ENCODE results near the gene KCNMA1. TPM values are rescaled to one million over a fixed set of nuclear protein-coding genes. Genes with fewer than 3 reads are reported as not detected.

KCNMA1 gene
- total RNA-seq, 1 donor from 2014 or later = 87.6 TPM

DNA sequence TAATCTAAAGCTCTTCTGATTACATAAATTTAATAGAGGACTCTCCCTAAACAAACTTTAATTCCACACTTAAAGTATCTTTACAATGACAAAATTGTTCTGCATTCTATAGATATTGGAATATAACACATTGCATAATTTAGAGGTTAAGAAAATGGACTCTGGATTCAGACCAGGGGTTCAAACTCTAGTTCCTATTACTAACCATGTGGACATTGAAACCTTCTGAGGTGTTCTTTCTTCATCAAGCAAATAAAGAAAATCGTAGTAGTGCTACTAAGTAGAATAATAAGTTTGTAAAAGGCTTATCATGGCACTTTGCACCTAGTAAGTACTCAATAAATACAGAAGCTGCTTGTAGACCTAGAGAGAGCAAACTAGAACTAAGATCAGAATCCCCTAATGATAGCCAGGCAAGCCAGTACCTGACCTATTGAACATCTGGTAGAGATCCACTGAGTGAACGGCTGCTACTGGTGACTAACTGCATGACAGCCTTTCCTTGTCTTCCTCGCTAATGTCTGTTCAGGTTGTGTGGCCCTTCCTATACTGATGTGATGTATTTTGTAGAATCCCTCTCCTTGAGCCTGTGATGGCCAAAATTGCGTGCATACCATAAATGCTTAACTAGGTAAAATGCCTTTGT lies 430.3 kb downstream of the KCNMA1 start:
- H3K27ac Mint-ChIP-seq (ENCODE audit: unreplicated experiment) = no peak overlapping the region
- no peak for DNase-seq (ENCODE audit: low spot score)
- TF ChIP-seq, protein P1, sequence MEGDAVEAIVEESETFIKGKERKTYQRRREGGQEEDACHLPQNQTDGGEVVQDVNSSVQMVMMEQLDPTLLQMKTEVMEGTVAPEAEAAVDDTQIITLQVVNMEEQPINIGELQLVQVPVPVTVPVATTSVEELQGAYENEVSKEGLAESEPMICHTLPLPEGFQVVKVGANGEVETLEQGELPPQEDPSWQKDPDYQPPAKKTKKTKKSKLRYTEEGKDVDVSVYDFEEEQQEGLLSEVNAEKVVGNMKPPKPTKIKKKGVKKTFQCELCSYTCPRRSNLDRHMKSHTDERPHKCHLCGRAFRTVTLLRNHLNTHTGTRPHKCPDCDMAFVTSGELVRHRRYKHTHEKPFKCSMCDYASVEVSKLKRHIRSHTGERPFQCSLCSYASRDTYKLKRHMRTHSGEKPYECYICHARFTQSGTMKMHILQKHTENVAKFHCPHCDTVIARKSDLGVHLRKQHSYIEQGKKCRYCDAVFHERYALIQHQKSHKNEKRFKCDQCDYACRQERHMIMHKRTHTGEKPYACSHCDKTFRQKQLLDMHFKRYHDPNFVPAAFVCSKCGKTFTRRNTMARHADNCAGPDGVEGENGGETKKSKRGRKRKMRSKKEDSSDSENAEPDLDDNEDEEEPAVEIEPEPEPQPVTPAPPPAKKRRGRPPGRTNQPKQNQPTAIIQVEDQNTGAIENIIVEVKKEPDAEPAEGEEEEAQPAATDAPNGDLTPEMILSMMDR (IDR thresholded peaks at IDR 0.05) = no peak
- H3K36me3 Mint-ChIP-seq (ENCODE audit: low read depth) = peaks cover 7% of the 10 kb centered on the region
- H3K4me3 Mint-ChIP-seq (ENCODE audit: unreplicated experiment) = no peak overlapping the region
- peaks cover 16% of the 10 kb centered on the region for H3K9me3 Mint-ChIP-seq (ENCODE audit: low read depth)
- no peaks in the 10 kb centered on the region for H3K27me3 Mint-ChIP-seq (ENCODE audit: low read depth)
- peaks cover 25% of the 10 kb centered on the region for H3K4me1 Mint-ChIP-seq (ENCODE audit: low read depth)

DNA sequence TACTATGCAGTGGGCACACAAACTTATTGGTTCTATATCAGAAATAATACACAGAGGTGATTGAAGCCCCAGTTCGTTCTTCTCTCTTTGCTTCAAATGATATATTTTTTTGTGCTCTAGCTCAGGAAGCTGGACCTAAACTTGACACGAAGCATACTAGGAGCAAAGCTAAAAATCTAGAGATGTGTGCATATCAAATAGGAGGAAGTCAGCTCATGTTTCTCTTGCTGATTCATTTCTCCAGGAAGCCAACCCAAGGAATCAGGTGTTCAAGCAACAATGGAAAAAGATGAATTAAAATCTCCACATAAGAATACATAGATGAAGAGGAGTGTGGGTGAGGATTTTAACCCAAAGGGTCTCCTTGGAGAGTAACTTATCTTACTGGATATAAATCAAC lies 432.5 kb downstream of the KCNMA1 start:
- TF ChIP-seq, protein P1 (IDR thresholded peaks at IDR 0.05) = no peak
- Mint-ChIP-seq H3K9me3 (ENCODE audit: low read depth) (peaks cover 9% of the 10 kb centered on the region), H3K27ac (ENCODE audit: unreplicated experiment) (no peak overlapping the region), H3K27me3 (ENCODE audit: low read depth) (no peaks in the 10 kb centered on the region), H3K36me3 (ENCODE audit: low read depth) (peaks cover 3% of the 10 kb centered on the region), H3K4me1 (ENCODE audit: low read depth) (peaks cover 41% of the 10 kb centered on the region), H3K4me3 (ENCODE audit: unreplicated experiment) (no peak overlapping the region)
- DNase-seq (ENCODE audit: low spot score) = no peak

DNA sequence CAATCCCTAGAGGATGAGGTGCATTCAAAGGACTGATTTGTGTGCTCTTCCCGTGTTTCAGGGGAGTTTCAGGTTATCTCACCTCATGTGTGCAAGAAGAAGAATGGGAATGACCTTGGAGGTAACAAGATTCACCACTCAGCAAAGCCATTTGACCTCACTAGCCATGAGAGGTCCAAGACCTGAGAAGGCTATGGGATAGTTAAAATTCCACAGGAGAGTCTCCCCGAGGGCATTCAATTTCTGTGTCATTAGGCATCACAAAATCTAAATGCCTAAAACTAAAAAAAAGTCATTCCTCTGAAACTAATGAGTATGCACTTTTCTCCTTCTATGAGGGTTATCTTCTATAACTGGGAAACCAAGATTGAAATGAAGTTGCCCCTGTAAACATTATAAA lies 433.4 kb downstream of the KCNMA1 start:
- peaks cover 3% of the 10 kb centered on the region for H3K36me3 Mint-ChIP-seq (ENCODE audit: low read depth)
- H3K4me1 Mint-ChIP-seq (ENCODE audit: low read depth) = peaks cover 42% of the 10 kb centered on the region
- no peak overlapping the region for H3K4me3 Mint-ChIP-seq (ENCODE audit: unreplicated experiment)
- TF ChIP-seq, protein P1 (IDR thresholded peaks at IDR 0.05) = no peak
- DNase-seq (ENCODE audit: low spot score) = no peak
- H3K9me3 Mint-ChIP-seq (ENCODE audit: low read depth) = peaks cover 9% of the 10 kb centered on the region
- peak overlapping the region; percentile 2 for H3K27ac Mint-ChIP-seq (ENCODE audit: unreplicated experiment)
- H3K27me3 Mint-ChIP-seq (ENCODE audit: low read depth) = no peaks in the 10 kb centered on the region

DNA sequence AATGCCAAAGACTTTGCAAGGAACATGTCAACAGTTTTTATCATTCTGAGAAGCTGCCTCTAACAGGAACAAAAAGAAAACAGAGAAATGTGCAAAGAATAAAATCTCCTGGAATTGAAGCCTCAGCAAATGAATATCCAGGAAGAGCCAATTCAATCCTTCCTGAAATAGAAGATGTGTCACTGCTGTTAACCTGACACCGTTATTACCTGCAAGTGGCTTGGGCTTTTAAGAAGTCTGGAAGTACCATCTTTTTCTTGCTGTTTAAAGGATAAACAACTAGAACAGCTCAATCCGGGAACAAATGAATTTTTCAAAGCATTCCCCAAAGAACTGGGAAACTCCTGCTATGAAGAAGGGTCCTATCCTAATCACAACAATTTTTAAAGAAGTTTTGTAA lies 434.8 kb downstream of the KCNMA1 start:
- TF ChIP-seq, protein P1 (IDR thresholded peaks at IDR 0.05) = no peak
- H3K36me3 Mint-ChIP-seq (ENCODE audit: low read depth) = peaks cover 3% of the 10 kb centered on the region
- H3K27ac Mint-ChIP-seq (ENCODE audit: unreplicated experiment) = no peak overlapping the region
- H3K4me1 Mint-ChIP-seq (ENCODE audit: low read depth) = peaks cover 33% of the 10 kb centered on the region
- no peak for DNase-seq (ENCODE audit: low spot score)
- H3K9me3 Mint-ChIP-seq (ENCODE audit: low read depth) = peaks cover 9% of the 10 kb centered on the region
- H3K27me3 Mint-ChIP-seq (ENCODE audit: low read depth) = no peaks in the 10 kb centered on the region
- no peak overlapping the region for H3K4me3 Mint-ChIP-seq (ENCODE audit: unreplicated experiment)

DNA sequence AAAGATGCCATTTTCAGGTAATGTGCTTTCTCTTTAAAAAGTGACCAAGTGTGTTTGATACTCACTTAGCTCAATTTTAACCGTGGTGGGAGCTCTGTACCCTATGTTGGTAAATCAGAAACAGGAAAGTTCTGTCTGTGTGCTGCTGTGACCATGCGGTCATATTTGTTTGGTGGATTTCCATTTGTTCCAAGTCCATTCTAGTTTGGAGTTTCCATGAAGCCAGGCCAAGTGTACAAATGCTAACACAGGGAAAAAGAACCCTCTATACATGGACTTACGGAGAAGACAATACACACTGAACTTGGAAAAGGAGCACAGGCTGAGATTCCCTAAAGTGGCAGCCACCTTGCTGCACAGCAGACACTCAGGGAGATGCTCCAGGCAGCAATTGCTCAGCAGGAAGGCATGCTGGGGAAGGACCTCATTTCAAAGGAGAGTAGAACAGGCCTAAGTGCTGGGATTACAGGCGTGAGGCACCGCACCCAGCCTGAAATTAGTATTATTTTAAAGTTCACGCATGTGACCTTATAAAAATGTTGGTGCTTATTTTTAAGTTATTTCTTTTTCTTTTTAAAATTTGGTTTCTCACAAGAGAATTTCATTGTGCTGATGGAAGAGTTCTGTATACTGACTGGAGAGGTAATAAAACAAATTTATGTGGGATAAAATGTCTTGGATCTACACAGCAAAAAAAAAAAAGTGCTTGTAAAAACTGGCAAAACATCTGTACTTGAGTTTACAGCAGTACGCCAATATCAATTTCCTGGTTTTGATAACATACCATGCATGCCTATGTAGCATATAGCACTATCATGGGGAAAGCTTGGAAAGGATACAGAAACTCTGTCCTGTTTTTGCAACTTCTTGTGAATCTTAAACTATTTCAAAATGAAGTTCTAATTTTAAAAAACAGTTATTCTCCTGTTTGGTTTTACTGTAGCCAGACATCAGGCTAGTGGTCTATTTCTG lies 436.2 kb downstream of the KCNMA1 start:
- Mint-ChIP-seq H3K36me3 (ENCODE audit: low read depth) (peaks cover 3% of the 10 kb centered on the region), H3K27ac (ENCODE audit: unreplicated experiment) (peak overlapping the region; percentile 84), H3K27me3 (ENCODE audit: low read depth) (no peaks in the 10 kb centered on the region), H3K4me3 (ENCODE audit: unreplicated experiment) (no peak overlapping the region), H3K9me3 (ENCODE audit: low read depth) (peaks cover 9% of the 10 kb centered on the region), H3K4me1 (ENCODE audit: low read depth) (peaks cover 44% of the 10 kb centered on the region)
- no peak for DNase-seq (ENCODE audit: low spot score)
- TF ChIP-seq, protein P1 (IDR thresholded peaks at IDR 0.05) = no peak

All from chondrocyte (in vitro differentiated cells).